Measurements from ENCODE around the gene NOL4L.
"Not testable (repeated sequence)": the region's sequence is repeated elsewhere in the genome, so short reads cannot be mapped to it uniquely, and the experiment has no call there.

DNA sequence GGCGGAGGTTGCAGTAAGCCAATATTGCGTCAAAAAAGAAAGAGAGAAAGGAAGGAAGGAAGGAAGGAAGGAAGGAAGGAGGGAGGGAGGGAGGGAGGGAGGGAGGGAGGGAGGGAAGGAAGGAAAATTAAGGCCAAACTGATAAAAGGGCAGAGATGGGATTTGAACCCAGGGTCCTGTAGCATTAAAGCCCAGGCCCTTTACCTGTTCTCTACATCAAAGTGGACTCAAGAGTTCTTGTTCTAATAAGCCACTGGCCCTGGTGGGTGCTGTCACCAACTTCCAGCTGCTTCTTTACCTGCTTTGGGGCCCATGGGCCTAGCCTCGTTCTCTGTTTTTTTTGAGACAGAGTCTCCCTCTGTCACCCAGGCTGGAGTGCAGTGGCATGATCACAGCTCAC, 7.1 kb downstream of the NOL4L start:
- not testable (repeated sequence) for TF ChIP-seq POLR2A, EP300 (IDR thresholded peaks at IDR 0.05)
